Choroid plexus epithelial cell (primary cell): ENCODE measurements around the gene CAPN11.
A peak's percentile ranks its signal among the peaks of the same experiment; 100 is the strongest.

ENCODE experiments used
- DNase-seq: peaks from one replicate; pipeline ENCODE4 v3.0.0-alpha.2; 2010; ENCODE audit warnings: low read depth
- H3K4me3 ChIP-seq: 2 replicates; pipeline ENCODE4 v1.5.1; 2011; ENCODE audit warnings: low read depth, mild to moderate bottlenecking, control low read depth, low read length, moderate library complexity
- CTCF ChIP-seq: conservative IDR thresholded peaks from 2 replicates; pipeline ENCODE4 v1.5.1; 2011; ENCODE audit warnings: low read depth, mild to moderate bottlenecking, control low read depth, inconsistent platforms, low read length, moderate library complexity

The CAPN11 gene

GRCh38 chr6:44176762-44177509 lies 18.3 kb downstream of the CAPN11 start:
- DNase-seq = no peak
- TF ChIP-seq CTCF = no peak
- no peak overlapping the region for H3K4me3 ChIP-seq

GRCh38 chr6:44177691-44178423 lies 19.2 kb downstream of the CAPN11 start:
- H3K4me3 ChIP-seq = no peak overlapping the region
- DNase-seq = peak; percentile 71
- TF ChIP-seq CTCF = no peak

- H3K4me3 ChIP-seq = no peak overlapping the region
- no peak for DNase-seq
- no peak for TF ChIP-seq CTCF
These were observed 19.9 kb downstream of the CAPN11 start for GRCh38 chr6:44178424-44179071.

GRCh38 chr6:44179072-44179536 lies 20.5 kb downstream of the CAPN11 start:
- no peak overlapping the region for H3K4me3 ChIP-seq
- TF ChIP-seq CTCF = no peak
- DNase-seq = no peak

GRCh38 chr6:44179648-44180047 lies 21.0 kb downstream of the CAPN11 start:
- no peak overlapping the region for H3K4me3 ChIP-seq
- TF ChIP-seq CTCF = no peak
- no peak for DNase-seq

GRCh38 chr6:44180406-44180805 lies 21.8 kb downstream of the CAPN11 start:
- H3K4me3 ChIP-seq = no peak overlapping the region
- DNase-seq = no peak
- no peak for TF ChIP-seq CTCF
